SK-N-SH (cell line): ENCODE data around the gene MIGA1. TPM values are rescaled to one million over a fixed set of nuclear protein-coding genes. Genes with fewer than 3 reads are reported as not detected.
"Not testable (repeated sequence)": the region's sequence is repeated elsewhere in the genome, so short reads cannot be mapped to it uniquely, and the experiment has no call there.

Source experiments
- CTCF ChIA-PET: fragments of 300-600, 350-600 bp; formaldehyde crosslinking; extraction: SDS; loops from one replicate; lab custom pipeline; 2021; lab: Yijun Ruan, JAX
- POLR2A ChIA-PET: fragments of 350-600 bp; sonication (Branson Sonifier 250); formaldehyde crosslinking; extraction: SDS; loops from one replicate; lab custom pipeline; 2020; ENCODE audit warnings: antibody characterized with exemption, inconsistent platforms; lab: Yijun Ruan, JAX
- DNase-seq: peaks from one replicate; pipeline ENCODE4 v3.0.0; 2012
- H2AFZ ChIP-seq: fragments of 200-600 bp; sonication (generic); 2 replicates; pipeline ENCODE4 v1.8.1; 2016; ENCODE audit warnings: antibody characterized with exemption, mild to moderate bottlenecking, low read depth
- H3F3A ChIP-seq: fragments of 200-600 bp; sonication (generic); replicated peaks from 2 replicates; pipeline ENCODE3; 2016; ENCODE audit warnings: antibody characterized with exemption, mild to moderate bottlenecking; ENCODE audit not compliant: insufficient read depth
- H3K27ac ChIP-seq, 2 experiments: fragments of 200-500 bp in 1 of 2; fragments of 200-600 bp in 1 of 2; sonication (Bioruptor generic) in 1 of 2; sonication (generic), shearing (Covaris generic) in 1 of 2; 2 replicates each; pipeline versions ENCODE4 v1.5.1 to v1.6.1; 2014 to 2016; ENCODE audit warnings: low read depth in 2 of 2, inconsistent platforms in 1 of 2, low read length in 1 of 2, mild to moderate bottlenecking in 1 of 2, mixed read lengths in 1 of 2
- H3K27me3 ChIP-seq: fragments of 200-600 bp; sonication (generic), shearing (Covaris generic); 2 replicates; pipeline ENCODE4 v1.6.1; 2016; ENCODE audit warnings: mixed run types; ENCODE audit not compliant: insufficient read depth
- H3K36me3 ChIP-seq, 2 experiments: fragments of 200-500 bp in 1 of 2; fragments of 200-600 bp in 1 of 2; sonication (Bioruptor generic) in 1 of 2; sonication (generic) in 1 of 2; replicated peaks in 1 of 2; 2 replicates each; pipeline versions ENCODE3 to v1.5.1; 2014 to 2016; ENCODE audit warnings: low read length in 1 of 2, mild to moderate bottlenecking in 1 of 2; ENCODE audit not compliant: insufficient read depth in 2 of 2, control insufficient read depth in 1 of 2
- H3K4me1 ChIP-seq, 2 experiments: fragments of 200-500 bp in 1 of 2; fragments of 200-600 bp in 1 of 2; sonication (Bioruptor generic) in 1 of 2; sonication (generic), shearing (Covaris generic) in 1 of 2; 2 replicates each; pipeline versions ENCODE4 v1.5.1 to v1.6.1; 2014 to 2016; ENCODE audit warnings: low read depth in 1 of 2, low read length in 1 of 2, mixed run types in 1 of 2; ENCODE audit not compliant: insufficient read depth in 2 of 2, control insufficient read depth in 1 of 2
- H3K4me2 ChIP-seq: fragments of 200-600 bp; sonication (generic), shearing (Covaris generic); 2 replicates; pipeline ENCODE4 v1.6.1; 2017; ENCODE audit warnings: mixed run types
- H3K4me3 ChIP-seq, 2 experiments: fragments of 200-500 bp in 1 of 2; fragments of 200-600 bp in 1 of 2; sonication (Bioruptor generic) in 1 of 2; sonication (generic), shearing (Covaris generic) in 1 of 2; 2 replicates each; pipeline versions ENCODE4 v1.5.1 to v1.8.1; 2014 to 2016; ENCODE audit warnings: low read depth in 2 of 2, inconsistent platforms in 1 of 2, low read length in 1 of 2, mild to moderate bottlenecking in 1 of 2, mixed read lengths in 1 of 2, moderate library complexity in 1 of 2
- H3K79me2 ChIP-seq: fragments of 200-600 bp; sonication (generic); 2 replicates; pipeline ENCODE4 v1.8.1; 2017; ENCODE audit warnings: mild to moderate bottlenecking; ENCODE audit not compliant: insufficient read depth
- H3K9ac ChIP-seq: fragments of 200-600 bp; sonication (generic); 2 replicates; pipeline ENCODE4 v1.6.1; 2017; ENCODE audit warnings: mixed run types
- H3K9me2 ChIP-seq: fragments of 200-600 bp; sonication (generic); 2 replicates; pipeline ENCODE4 v1.6.1; 2017; ENCODE audit warnings: mixed run types
- H3K9me3 ChIP-seq: fragments of 200-600 bp; sonication (generic); 2 replicates; pipeline ENCODE4 v1.6.1; 2017; ENCODE audit warnings: mixed run types, mild to moderate bottlenecking, moderate library complexity
- H4K20me1 ChIP-seq: fragments of 200-600 bp; sonication (generic); 2 replicates; pipeline ENCODE4 v1.6.1; 2017; ENCODE audit warnings: mild to moderate bottlenecking, mixed run types; ENCODE audit not compliant: insufficient read depth
- CHD2 ChIP-seq: fragments of 150-350 bp; IDR thresholded peaks from 2 replicates; pipeline ENCODE4 v1.6.1; 2018; ENCODE audit warnings: low read length; ENCODE audit not compliant: partially characterized antibody
- EZH2phosphoT487 ChIP-seq: fragments of 200-600 bp; sonication (generic); IDR thresholded peaks from 2 replicates; pipeline ENCODE4 v1.6.1; 2017; ENCODE audit warnings: low read depth, mixed run types, mild to moderate bottlenecking, antibody characterized with exemption, moderate library complexity, borderline replicate concordance
- FOXJ3 ChIP-seq: sonication (generic); formaldehyde crosslinking; IDR thresholded peaks from 2 replicates; pipeline ENCODE4 v1.5.1; 2020; ENCODE audit warnings: mild to moderate bottlenecking, missing genetic modification reagents
- IRF3 ChIP-seq: fragments of 150-350 bp; IDR thresholded peaks from 2 replicates; pipeline ENCODE4 v1.6.1; 2016; ENCODE audit warnings: mild to moderate bottlenecking, low read depth, low read length
- MXI1 ChIP-seq: IDR thresholded peaks from 2 replicates; pipeline ENCODE4 v1.6.1; 2012; ENCODE audit warnings: mild to moderate bottlenecking, low read depth, low read length, improper control_type of control experiment
- PBX3 ChIP-seq: IDR thresholded peaks from 2 replicates; pipeline ENCODE4; 2012
- REST ChIP-seq: IDR thresholded peaks from 2 replicates; pipeline ENCODE4 v1.6.1; 2012; ENCODE audit warnings: mild to moderate bottlenecking, low read depth, low read length, moderate library complexity
- SMC3 ChIP-seq: IDR thresholded peaks from 2 replicates; pipeline ENCODE4 v1.6.1; 2012; ENCODE audit warnings: low read depth, low read length, improper control_type of control experiment
- TAF1 ChIP-seq: IDR thresholded peaks from 2 replicates; pipeline ENCODE4 v1.6.1; 2012; ENCODE audit warnings: low read depth, mild to moderate bottlenecking, low read length, moderate library complexity, borderline replicate concordance
- TEAD4 ChIP-seq: IDR thresholded peaks from 2 replicates; pipeline ENCODE4 v1.4.0; 2012; ENCODE audit warnings: mild to moderate bottlenecking, borderline replicate concordance; ENCODE audit not compliant: insufficient read depth
- YY1 ChIP-seq: IDR thresholded peaks from 2 replicates; pipeline ENCODE4 v1.4.0; 2012; ENCODE audit warnings: low read depth, mild to moderate bottlenecking
- ZBTB33 ChIP-seq: IDR thresholded peaks from 2 replicates; pipeline ENCODE4 v1.4.0; 2012; ENCODE audit warnings: low read depth, borderline replicate concordance
- WGBS: methylation state at CpG from one replicate; pipeline ENCODE4 v1.1.6; 2017; ENCODE audit warnings: low lambda C conversion rate; 5-methylcytosine and 5-hydroxymethylcytosine counted together
- polyA plus RNA-seq, 3 experiments: library from polyadenylated mRNA; depleted of rRNA; stranded (reverse); fragments of >200 nt; gene quantifications; 2 replicates each; pipeline ENCODE4 v1.2.3, GENCODE V29; 2012

MIGA1 gene
- polyA plus RNA-seq, 1 of the 3 experiments (the other 2 are of a cell fraction): 2.5 TPM

- WGBS: over 99% methylated on average over 7 of the region's 7 CpGs
- DNase-seq: no peak
- ChIA-PET CTCF (no interaction called here), POLR2A (no interaction called here)
- Histone ChIP-seq H3K27me3 (no peaks in the 10 kb centered on the region), H3K9ac (no peak overlapping the region), H3F3A (peaks cover 8% of the 10 kb centered on the region), H3K4me3 (no peak overlapping the region), H3K27ac (no peak overlapping the region), H4K20me1 (peaks cover 44% of the 10 kb centered on the region), H3K4me1 (peaks cover 4% of the 10 kb centered on the region in 2 experiments; a peak in 3 of 4 replicates), H3K9me2 (no peaks in the 10 kb centered on the region), H2AFZ (no peak overlapping the region), H3K9me3 (no peaks in the 10 kb centered on the region), H3K36me3 (peaks cover 9 to 13% of the 10 kb centered on the region in 2 experiments), H3K79me2 (peaks cover 80% of the 10 kb centered on the region), H3K4me2 (no peak overlapping the region)
- TF ChIP-seq ZBTB33 (no peak), MXI1 (no peak), SMC3 (no peak)
These were observed 34.9 kb upstream of the MIGA1 start for GRCh38 chr1:77744576-77744975.

- H3K4me1 ChIP-seq, H3F3A ChIP-seq, DNase-seq, H3K9me2 ChIP-seq, H3K27me3 ChIP-seq, H3K9me3 ChIP-seq, H2AFZ ChIP-seq, POLR2A ChIA-PET, H3K36me3 ChIP-seq, H3K27ac ChIP-seq, H3K9ac ChIP-seq, H3K4me2 ChIP-seq, H3K4me3 ChIP-seq: not testable (repeated sequence)
- WGBS: 98% methylated on average over 4 of the region's 4 CpGs
- Histone ChIP-seq H3K79me2 (peaks cover 98% of the 10 kb centered on the region), H4K20me1 (peaks cover 72% of the 10 kb centered on the region)
- CTCF ChIA-PET: interaction anchor here (1.2 kb wide), 1 partner anchor 10 kb away, joined by 4 read pairs; the partner anchor contains the start of gene USP33
These were observed 30.0 kb upstream of the MIGA1 start for GRCh38 chr1:77749489-77749888.

GRCh38 chr1:77756052-77756754, 23.2 kb upstream of the MIGA1 start:
- Histone ChIP-seq H3K9ac (no peak overlapping the region), H3K36me3 (no peaks in the 10 kb centered on the region), H3K27ac (no peak overlapping the region), H3F3A (peaks cover 10% of the 10 kb centered on the region), H3K9me2 (no peaks in the 10 kb centered on the region), H4K20me1 (peaks cover 73% of the 10 kb centered on the region), H3K79me2 (peaks cover 84% of the 10 kb centered on the region), H3K4me1 (peaks cover 3 to 7% of the 10 kb centered on the region in 2 experiments; a peak in 3 of 4 replicates), H3K9me3 (no peaks in the 10 kb centered on the region), H3K4me2 (no peak overlapping the region), H2AFZ (no peak overlapping the region), H3K4me3 (no peak overlapping the region), H3K27me3 (no peaks in the 10 kb centered on the region)
- POLR2A ChIA-PET: no interaction called here
- WGBS: 94% methylated on average over 1 of the region's 1 CpG
- no peak for DNase-seq
- CTCF ChIA-PET: interaction anchor here (0.9 to 1.4 kb wide), 3 partner anchors 14 to 91 kb away, joined by 3 read pairs; partner anchors contain the start of gene ZZZ3
- no peak for TF ChIP-seq YY1
- TF ChIP-seq TAF1: no peak
- no peak for TF ChIP-seq PBX3
- no peak for TF ChIP-seq IRF3
- TF ChIP-seq FOXJ3 (CRISPR knock-in tag): no peak
- TF ChIP-seq CHD2: no peak
- TF ChIP-seq TEAD4: no peak
- no peak for TF ChIP-seq EZH2phosphoT487
- TF ChIP-seq REST: no peak
